HepG2 (cell line): ENCODE data around the gene ZNF223. TPM values are rescaled to one million over a fixed set of nuclear protein-coding genes. Genes with fewer than 3 reads are reported as not detected.

ENCODE experiments used
- ATAC-seq: fragments of 200-7000 bp; cut with Tn5 transposase; 3 replicates; pipeline ENCODE4 v1.9.1; 2020; ENCODE audit warnings: mild to moderate bottlenecking, moderate library complexity
- BruUV-seq: library from RNA; stranded (reverse); fragments of 400-500 nt; replicated peaks from 2 replicates; lab custom pipeline; 2021; lab: Mats Ljungman, UMichigan
- CTCF ChIA-PET: fragments of 300-600 bp; formaldehyde crosslinking; extraction: SDS; loops from one replicate; lab custom pipeline; 2021; ENCODE audit warnings: low total read pairs, inconsistent platforms, low intra/inter-chr PET ratio; lab: Yijun Ruan, JAX
- POLR2A ChIA-PET: fragments of 350-600 bp; sonication (Branson Sonifier 250); formaldehyde crosslinking; loops from one replicate; lab custom pipeline; 2020; ENCODE audit warnings: antibody characterized with exemption, inconsistent platforms; lab: Yijun Ruan, JAX
- DNase-seq: peaks from one replicate; pipeline ENCODE4 v3.0.0-alpha.2; 2015; ENCODE audit warnings: low spot score
- FAIRE-seq: peaks from 3 replicates; lab custom pipeline; 2011; peaks lifted over from hg19 to GRCh38; lab: Jason Lieb, UNC
- H2AFZ ChIP-seq: one replicate; pipeline ENCODE4 v1.6.1; 2011; ENCODE audit warnings: low read length, inconsistent platforms
- H3K27ac ChIP-seq: fragments of 300-600 bp; 3 replicates; pipeline ENCODE4 v1.8.0; 2011; ENCODE audit warnings: mixed run types, mild to moderate bottlenecking, mixed read lengths, low read length, inconsistent platforms; ENCODE audit not compliant: insufficient read depth; ENCODE audit errors: extremely low read length
- H3K27me3 ChIP-seq, 2 experiments: fragments of 200-600 bp in 1 of 2; 2 replicates in 1 of 2; 3 replicates in 1 of 2; pipeline versions ENCODE4 v1.6.0 to v1.8.0; 2011; ENCODE audit warnings: low read length in 2 of 2, mild to moderate bottlenecking in 2 of 2, moderate library complexity in 2 of 2, inconsistent platforms in 1 of 2; ENCODE audit not compliant: insufficient read depth in 2 of 2, control insufficient read depth in 1 of 2
- H3K36me3 ChIP-seq, 2 experiments: fragments of 200-600 bp in 1 of 2; replicated peaks in 1 of 2; 2 replicates in 1 of 2; 3 replicates in 1 of 2; pipeline versions ENCODE4 v1.5.1 to v1.8.0; 2011; ENCODE audit warnings: low read length in 2 of 2, inconsistent platforms in 1 of 2; ENCODE audit not compliant: insufficient read depth in 2 of 2, control insufficient read depth in 1 of 2
- H3K4me1 ChIP-seq: 2 replicates; pipeline ENCODE4 v1.5.1; 2012; ENCODE audit warnings: low read length, inconsistent platforms; ENCODE audit not compliant: insufficient read depth
- H3K4me2 ChIP-seq: 2 replicates; pipeline ENCODE4 v1.6.0; 2011; ENCODE audit warnings: low read depth, low read length, inconsistent platforms
- H3K4me3 ChIP-seq, 3 experiments: fragments of 200-600 bp in 1 of 3; sonication (generic), shearing (Covaris generic) in 1 of 3; replicated peaks in 1 of 3; 2 replicates each; pipeline ENCODE4 v1.5.1; 2011 to 2016; ENCODE audit warnings: low read length in 3 of 3, inconsistent platforms in 2 of 3, low read depth in 2 of 3, mild to moderate bottlenecking in 2 of 3, control low read depth in 1 of 3, mixed read lengths in 1 of 3; ENCODE audit not compliant: insufficient read depth in 1 of 3
- H3K79me2 ChIP-seq: one replicate; pipeline ENCODE4 v1.6.1; 2011; ENCODE audit warnings: low read length, inconsistent platforms; ENCODE audit not compliant: insufficient read depth
- H3K9ac ChIP-seq: 2 replicates; pipeline ENCODE4 v1.6.0; 2011; ENCODE audit warnings: mild to moderate bottlenecking, low read depth, low read length, inconsistent platforms; ENCODE audit not compliant: insufficient read depth
- H3K9me3 ChIP-seq: 2 replicates; pipeline ENCODE4 v1.5.1; 2012; ENCODE audit warnings: mild to moderate bottlenecking, low read length
- H4K20me1 ChIP-seq: 2 replicates; pipeline ENCODE4 v1.6.0; 2011; ENCODE audit warnings: inconsistent platforms, mild to moderate bottlenecking, low read length, moderate library complexity; ENCODE audit not compliant: insufficient read depth
- ZNF318 ChIP-seq: sonication (generic); formaldehyde crosslinking; IDR thresholded peaks from 2 replicates; pipeline ENCODE4 v1.4.0; 2020; ENCODE audit warnings: mild to moderate bottlenecking, missing genetic modification reagents
- ZNF687 ChIP-seq: sonication (generic); formaldehyde crosslinking; IDR thresholded peaks from 2 replicates; pipeline ENCODE4 v1.5.1; 2020; ENCODE audit warnings: mild to moderate bottlenecking, missing genetic modification reagents, moderate library complexity
- WGBS: methylation state at CpG from one replicate; pipeline ENCODE4 v1.1.6; 2017; ENCODE audit warnings: low lambda C conversion rate; 5-methylcytosine and 5-hydroxymethylcytosine counted together
- in situ Hi-C: cut with HindIII; loops from 2 replicates; pipeline ENCODE4 v1.10.0; 2017; ENCODE audit warnings: low pct_unique_long_range_greater_than_20kb; ENCODE audit not compliant: extremely low pct_ligation_motif_present
- intact Hi-C: fragments of 100-400 bp; cut with micrococcal nuclease; formaldehyde crosslinking; loops from one replicate; pipeline ENCODE4 v1.10.0; 2022; ENCODE audit not compliant: unreplicated experiment
- polyA plus RNA-seq, 8 experiments: library from polyadenylated mRNA; depleted of rRNA in 3 of 8; stranded (reverse) in 7 of 8; unstranded in 1 of 8; fragments of >200 nt; fragmentation: Illumina TruSeq in 4 of 8; extraction: Trizol in 4 of 8; gene quantifications; 2 replicates each; pipeline versions ENCODE4 v1.2.1 to v1.2.3, GENCODE V29; 2011 to 2016; ENCODE audit warnings: low read depth in 4 of 8, missing spikeins in 1 of 8, mixed read lengths in 1 of 8; ENCODE audit not compliant: insufficient read depth in 1 of 8
- total RNA-seq, 5 experiments: library from RNA; depleted of rRNA; stranded (reverse); fragments of >200 nt; fragmentation: Illumina TruSeq; extraction: Trizol; gene quantifications; 2 replicates each; pipeline ENCODE4 v1.2.3, GENCODE V29; 2016; ENCODE audit warnings: low read depth in 1 of 5

Gene ZNF223
- total and polyA plus RNA-seq, 2 of the 13 experiments (the other 11 are each of a cell fraction or from before 2014, with no cell fraction given) = 2.0 to 4.8 TPM

DNA sequence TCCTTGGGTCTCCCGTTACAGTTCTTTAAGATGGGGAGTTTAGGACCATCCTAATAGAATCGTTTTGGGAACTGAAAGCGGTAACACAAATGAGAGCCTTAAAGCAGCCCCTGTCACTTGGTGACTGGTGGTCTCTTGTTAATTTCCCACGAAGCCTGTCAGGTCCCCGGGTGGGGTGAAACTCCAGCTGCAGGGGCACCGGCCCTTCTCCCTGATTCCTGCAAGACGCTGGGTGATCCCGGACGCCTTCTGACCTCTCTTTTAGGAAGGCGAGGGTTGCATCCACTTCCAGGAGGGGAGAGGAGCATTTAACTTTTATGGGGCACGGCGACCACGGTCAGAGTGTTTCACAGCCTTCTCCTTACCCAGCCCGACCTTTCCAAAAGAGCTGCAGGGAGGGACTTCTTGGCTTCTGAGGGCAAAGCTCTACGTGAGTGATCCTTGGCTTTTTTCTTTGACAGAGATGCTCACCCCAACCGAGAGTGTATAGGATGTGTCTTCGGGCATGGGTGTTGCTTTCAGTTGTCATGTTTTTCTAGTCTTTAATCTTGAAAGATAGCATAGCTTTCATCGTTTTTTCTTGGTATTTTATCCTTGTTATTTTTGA is 62.1 kb downstream of the ZNF223 start:
- POLR2A ChIA-PET = interaction anchor here (1.3 to 3.5 kb wide), 3 partner anchors 19 to 93 kb away, joined by 5 to 19 read pairs (median 11); partner anchors contain the start of genes ZNF224 and ZNF226
- ATAC-seq (peak; percentile 10), FAIRE-seq (no peak), DNase-seq (no peak)
- Histone ChIP-seq H3K9me3 (no peaks in the 10 kb centered on the region), H3K27me3 (no peaks in the 10 kb centered on the region; a peak in 1 of 5 replicates), H3K4me3 (peak overlapping the region; percentile 82 to 92 (median 82)), H4K20me1 (no peaks in the 10 kb centered on the region), H3K4me2 (peak overlapping the region; percentile 80), H3K9ac (peak overlapping the region; percentile 76), H3K79me2 (no peaks in the 10 kb centered on the region), H3K36me3 (peaks cover 2 to 6% of the 10 kb centered on the region in 2 experiments; a peak in 3 of 5 replicates), H3K27ac (peak overlapping the region; percentile 51), H2AFZ (peak overlapping the region; percentile 19), H3K4me1 (peaks cover 14% of the 10 kb centered on the region)
- WGBS = 3% methylated on average over 7 of the region's 18 CpGs
- TF ChIP-seq ZNF687 (CRISPR knock-in tag) (peak; percentile 1; the same call in 1 of the 2 replicates), ZNF318 (CRISPR knock-in tag) (no peak)
- in situ Hi-C loops (no loop called here), intact Hi-C loops (loop anchor here (1.0 to 10.0 kb wide), 3 partner anchors 98 to 179 kb away; partner anchors contain the start of genes ZNF227, ZNF230 and ZNF45)
- CTCF ChIA-PET = no interaction called here
- TSS peak; percentile 78 for BruUV-seq
